NCI-H1436 (cell line): ENCODE results near the gene OSM.
"Not testable (repeated sequence)": the region's sequence is repeated elsewhere in the genome, so short reads cannot be mapped to it uniquely, and the experiment has no call there.

Experiments
- DNase-seq: peaks from one replicate; lab custom pipeline; 2025; lab: John Stamatoyannopoulos, UW

The OSM gene

DNA sequence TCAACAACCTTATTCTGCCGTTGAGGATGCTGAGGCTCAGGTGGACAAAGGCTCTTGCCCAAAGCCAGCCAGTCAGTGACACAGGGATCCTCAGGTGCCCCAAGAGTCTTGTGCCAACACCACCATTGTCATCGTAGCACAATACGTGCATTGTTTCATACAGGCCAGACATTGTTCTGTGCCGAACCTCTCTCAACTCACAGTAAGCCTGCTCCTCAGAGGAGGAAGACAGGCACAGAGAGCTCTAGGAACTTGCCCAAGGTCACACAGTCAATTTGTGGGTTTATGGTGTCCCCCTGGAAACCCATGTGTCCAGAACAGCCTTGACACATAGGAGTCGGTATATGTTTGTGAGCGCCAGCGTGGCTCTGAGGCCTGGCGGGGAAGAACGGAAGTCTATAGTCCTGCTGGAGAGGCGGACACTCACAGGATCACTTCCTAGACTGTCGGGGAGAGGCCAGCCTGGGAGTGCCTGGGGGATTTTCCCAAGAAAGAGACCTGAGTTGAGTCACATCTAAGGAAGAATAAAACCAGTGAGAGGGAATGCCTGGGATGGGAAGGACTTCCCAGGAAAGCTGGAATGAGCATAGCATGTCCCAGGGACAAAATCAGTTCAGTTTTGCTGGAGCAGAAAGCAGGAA is 40.3 kb downstream of the OSM start:
- DNase-seq: no peak

DNA sequence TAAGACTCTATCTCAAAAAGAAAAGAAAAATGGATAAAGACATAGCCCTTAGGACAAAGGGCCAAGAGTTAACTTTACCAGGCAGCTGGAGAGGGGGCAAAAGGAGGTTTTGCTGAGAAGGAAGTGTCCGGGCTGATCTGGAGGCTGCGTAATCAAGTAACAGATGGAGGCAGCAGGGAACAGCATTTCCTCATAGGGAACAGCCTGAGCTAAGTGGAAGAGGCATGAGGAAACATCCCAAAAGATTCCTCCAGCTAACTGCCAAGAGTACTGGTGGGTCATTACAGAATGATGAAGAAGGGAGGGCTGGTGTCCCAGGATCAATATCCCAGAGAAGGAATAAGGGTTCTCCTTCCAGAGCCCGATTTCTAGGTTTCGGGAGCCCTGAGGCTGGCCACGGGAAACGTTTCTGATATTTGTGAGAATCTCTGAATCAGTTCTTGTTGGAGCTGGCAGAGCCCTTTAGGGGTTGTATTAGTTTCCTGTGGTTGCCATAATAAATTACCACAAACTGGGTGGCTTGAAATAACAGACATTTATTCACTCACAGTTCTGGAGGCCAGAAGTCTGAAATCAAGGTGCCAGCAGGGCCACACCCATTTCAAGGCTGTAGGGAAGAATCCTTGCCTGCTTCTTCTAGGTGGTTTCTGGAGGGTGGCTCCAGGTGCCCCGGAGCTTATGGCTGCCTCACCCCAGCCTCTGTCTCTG is 41.3 kb downstream of the OSM start:
- DNase-seq: no peak

GRCh38 chr22:30224161-30224857 is 42.3 kb downstream of the OSM start:
- no peak for DNase-seq

DNA sequence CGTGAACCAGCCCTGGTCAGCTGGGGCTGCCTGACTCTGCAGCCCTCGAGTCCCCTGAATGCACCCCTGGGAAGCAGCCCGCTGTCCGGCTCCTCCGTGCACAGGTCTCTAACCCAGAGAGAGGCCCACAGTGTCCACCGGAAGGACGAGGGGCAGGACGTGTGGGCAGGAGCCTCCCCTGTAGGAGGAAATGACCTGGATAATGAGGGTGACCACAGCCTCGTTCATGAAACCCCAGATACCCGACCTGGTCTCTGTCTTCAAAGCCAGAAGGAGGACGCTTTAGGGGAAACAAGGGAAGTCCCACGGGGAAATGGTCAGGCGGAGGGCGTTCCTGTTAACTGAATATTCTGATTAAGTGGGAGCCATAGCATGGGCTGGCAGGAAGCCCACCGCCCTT is 43.3 kb downstream of the OSM start:
- DNase-seq: no peak

GRCh38 chr22:30222321-30222720 is 44.3 kb downstream of the OSM start:
- no peak for DNase-seq

DNA sequence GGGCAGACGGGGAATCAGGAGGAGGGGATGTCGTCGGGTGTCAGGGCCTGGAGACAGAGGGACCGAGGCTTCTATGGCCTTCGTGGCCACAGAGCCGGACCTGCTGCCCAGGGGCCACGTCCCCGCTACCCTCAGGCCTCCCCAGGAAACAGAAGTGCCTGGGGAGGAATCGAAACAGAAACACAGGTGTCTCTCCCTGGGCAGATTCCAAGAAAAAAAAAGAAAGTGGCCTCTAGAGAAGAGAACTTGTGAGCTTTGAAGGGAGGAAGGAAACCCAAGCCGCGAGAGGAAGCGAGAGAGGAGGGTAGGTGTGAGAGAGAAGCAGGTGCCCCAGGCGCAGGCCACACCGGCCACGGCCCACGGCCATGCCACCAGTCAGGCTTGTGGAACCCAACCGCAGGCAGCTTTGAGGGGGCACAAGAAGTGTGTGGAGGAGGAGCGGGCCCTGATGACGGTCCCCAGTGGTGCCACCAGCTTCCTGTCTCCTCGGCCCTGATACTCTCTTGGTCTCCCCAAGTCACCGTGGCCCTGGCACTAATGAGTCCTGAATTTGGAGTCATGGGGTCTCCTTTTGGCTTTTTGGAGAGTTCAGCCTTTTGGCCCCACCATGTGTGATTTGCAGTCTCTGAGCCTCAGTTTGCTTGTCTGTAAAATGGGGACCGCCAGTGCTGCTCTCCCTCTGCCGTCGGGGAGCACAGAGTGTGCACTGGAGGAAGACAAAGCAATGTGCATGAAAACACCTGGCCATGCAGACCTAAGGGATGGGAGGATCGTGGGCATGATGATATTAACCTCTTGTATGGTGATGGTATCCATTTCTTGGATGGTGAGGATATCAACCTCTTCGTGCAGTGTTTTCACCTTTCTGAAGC is 45.3 kb downstream of the OSM start:
- no peak for DNase-seq

GRCh38 chr22:30220338-30221012 is 46.2 kb downstream of the OSM start:
- DNase-seq: no peak

GRCh38 chr22:30219668-30220278 is 46.9 kb downstream of the OSM start:
- DNase-seq: no peak

DNA sequence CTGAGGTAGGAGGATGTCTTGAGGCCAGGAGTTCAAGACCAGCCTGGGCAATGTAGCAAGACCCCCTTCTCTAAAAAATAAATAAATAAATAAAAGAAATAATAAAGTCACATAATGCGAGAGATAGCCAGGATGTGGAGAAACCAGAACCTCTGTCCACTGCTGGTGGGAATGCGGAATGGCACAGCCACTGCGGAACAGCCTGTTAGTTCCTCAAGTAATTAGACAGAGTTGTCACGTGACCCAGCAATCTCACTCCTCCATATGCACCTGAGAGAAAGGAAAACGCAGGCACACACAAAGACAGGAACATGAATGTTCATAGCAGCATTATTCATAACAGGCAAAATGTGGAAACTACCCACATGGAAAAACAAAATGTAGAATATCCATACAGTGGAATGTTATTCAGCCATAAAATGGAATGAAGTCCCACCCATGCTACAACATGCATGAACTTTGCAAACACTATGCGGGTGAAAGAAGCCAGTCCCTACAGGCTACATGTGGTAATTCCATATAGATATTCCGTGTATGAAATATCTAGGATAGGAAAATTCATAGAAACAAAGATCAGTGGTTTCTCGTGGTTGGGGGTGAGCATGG is 47.5 kb downstream of the OSM start:
- no peak for DNase-seq

- no peak for DNase-seq
Measured at GRCh38 chr22:30217698-30218560, 48.7 kb downstream of the OSM start.

DNA sequence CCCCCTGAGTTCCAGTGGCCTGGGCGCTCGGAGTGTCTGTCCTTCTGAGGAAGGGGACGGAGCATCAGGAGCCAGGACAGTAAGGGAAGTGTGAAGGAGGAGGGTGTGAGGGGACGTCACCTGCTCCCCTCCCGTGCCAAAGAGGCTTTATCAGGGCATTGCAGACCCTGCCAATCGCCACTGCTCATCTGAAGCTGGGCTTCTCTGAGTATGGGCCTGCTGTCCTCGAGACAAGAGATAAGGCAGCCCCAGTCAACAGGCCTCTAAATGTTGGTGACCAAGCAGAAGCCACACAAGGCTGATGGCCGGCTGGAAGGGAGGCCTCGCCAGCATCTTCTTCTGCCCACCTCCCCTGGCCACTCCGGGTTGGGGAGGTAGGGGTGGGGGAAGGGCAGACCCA is 49.9 kb downstream of the OSM start:
- no peak for DNase-seq

DNA sequence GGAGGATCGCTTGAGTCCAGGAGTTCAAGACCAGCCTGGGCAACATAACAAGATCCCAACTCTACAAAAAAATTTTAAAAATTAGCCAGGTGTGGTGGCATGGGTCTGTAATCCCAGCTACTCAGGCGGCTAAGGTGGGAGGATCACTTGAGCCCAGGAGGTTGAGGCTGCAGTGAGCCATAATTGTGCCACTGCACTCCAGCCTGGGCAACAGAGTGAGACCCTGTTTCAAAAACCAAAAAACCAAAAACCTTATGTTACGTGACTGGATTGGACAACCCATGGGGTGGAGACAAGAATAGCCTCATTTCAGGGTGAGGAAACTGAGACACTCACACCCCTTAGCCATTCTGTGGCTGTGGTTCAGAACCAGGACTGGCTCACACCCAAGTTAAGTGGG is 50.4 kb downstream of the OSM start:
- DNase-seq: not testable (repeated sequence)

DNA sequence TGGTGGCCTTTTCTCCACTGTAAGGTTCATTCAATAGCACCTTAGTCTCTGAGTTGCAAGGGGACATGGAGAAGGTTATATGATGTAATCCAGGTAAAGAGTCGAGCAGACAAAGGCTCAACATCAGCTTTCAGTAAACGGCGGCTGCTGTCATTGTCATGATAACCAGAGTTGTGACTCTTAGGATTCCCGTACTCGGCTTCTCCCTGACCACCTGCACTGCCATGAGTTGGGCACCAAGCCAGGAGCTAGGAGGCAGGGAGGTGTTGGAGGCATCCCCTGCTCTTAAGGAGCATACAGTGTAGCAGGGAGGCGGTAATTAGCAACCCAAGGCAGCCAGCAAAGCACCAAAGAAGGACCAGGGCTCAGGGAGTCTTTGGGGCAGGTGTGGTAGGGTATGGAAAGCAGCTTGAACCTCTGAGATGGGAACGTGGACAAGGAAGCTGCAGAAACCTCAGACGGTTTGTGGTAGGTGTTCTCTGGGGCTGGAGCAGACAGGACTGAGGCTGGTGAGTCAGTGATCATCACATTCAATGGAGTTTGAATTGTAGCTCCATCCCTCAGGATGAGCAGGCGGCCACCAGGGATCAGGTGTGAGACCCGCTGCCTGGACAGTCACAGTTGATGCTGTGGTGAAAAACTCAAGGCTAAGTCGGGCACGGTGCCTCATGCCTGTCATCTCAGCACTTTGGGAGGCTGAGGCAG is 51.8 kb downstream of the OSM start:
- no peak for DNase-seq

GRCh38 chr22:30212996-30213441 is 53.6 kb downstream of the OSM start:
- DNase-seq: no peak
